Esophagus muscularis mucosa (tissue), 4 donors: ENCODE results near the gene STYXL1.

Experiments
- EP300 ChIP-seq: sonication (generic); formaldehyde crosslinking; IDR thresholded peaks from one replicate; pipeline ENCODE4 v1.6.1; 2017; ENCODE audit warnings: antibody characterized with exemption
- POLR2A ChIP-seq: fragments of 450-650 bp; IDR thresholded peaks from one replicate; pipeline ENCODE4 v1.6.1; 2017; ENCODE audit warnings: antibody characterized with exemption, moderate library complexity, mild to moderate bottlenecking, low read depth
- TF ChIP-seq, protein P1 (sequence below), 3 experiments: fragments of 200-600 bp in 2 of 3; fragments of 450-650 bp in 1 of 3; sonication (generic) in 2 of 3; IDR thresholded peaks; one replicate each; pipeline ENCODE4 v1.5.1; 2017 to 2019; ENCODE audit warnings: antibody characterized with exemption in 3 of 3, mild to moderate bottlenecking in 2 of 3, moderate library complexity in 1 of 3

DNA sequence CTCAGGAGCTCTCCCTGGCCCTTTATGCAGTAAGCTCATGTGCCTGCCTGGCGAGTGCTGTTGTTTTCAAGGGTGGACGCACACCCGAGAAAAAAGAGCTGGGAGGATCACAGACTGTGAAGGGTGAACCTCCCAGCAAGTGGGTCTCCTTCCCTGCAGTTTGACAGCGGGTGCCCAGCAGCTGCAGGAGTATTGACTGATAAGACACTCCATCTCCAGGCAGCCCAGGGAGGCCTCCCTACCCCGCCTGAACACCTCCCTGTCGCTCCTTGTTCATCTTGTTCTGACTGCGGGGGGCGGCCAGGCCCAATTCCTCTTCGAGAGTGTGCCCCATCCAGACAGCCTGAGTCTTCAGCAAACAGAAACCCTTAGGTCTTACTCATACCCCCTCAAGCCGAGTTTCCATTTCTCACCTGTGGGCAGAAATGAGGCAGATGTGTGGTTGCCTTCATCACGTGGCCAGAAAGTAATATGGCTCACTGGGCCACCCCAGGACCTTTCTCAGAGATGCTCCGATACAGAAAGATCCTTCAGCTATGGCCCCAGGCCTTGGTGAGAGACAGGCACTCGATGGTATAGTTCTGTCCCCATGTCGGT lies 17.3 kb upstream of the STYXL1 start:
- TF ChIP-seq, protein P1, sequence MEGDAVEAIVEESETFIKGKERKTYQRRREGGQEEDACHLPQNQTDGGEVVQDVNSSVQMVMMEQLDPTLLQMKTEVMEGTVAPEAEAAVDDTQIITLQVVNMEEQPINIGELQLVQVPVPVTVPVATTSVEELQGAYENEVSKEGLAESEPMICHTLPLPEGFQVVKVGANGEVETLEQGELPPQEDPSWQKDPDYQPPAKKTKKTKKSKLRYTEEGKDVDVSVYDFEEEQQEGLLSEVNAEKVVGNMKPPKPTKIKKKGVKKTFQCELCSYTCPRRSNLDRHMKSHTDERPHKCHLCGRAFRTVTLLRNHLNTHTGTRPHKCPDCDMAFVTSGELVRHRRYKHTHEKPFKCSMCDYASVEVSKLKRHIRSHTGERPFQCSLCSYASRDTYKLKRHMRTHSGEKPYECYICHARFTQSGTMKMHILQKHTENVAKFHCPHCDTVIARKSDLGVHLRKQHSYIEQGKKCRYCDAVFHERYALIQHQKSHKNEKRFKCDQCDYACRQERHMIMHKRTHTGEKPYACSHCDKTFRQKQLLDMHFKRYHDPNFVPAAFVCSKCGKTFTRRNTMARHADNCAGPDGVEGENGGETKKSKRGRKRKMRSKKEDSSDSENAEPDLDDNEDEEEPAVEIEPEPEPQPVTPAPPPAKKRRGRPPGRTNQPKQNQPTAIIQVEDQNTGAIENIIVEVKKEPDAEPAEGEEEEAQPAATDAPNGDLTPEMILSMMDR (IDR thresholded peaks at IDR 0.05) = no peak
- TF ChIP-seq POLR2A (no peak), EP300 (no peak)
